Effector memory CD8-positive, alpha-beta T cell (primary cell): ENCODE data around the gene GATA1.
A peak's percentile ranks its signal among the peaks of the same experiment; 100 is the strongest.

Source experiments
- ATAC-seq: fragments of 150-1000 bp; cut with Tn5 transposase; replicated peaks from 2 replicates; pipeline ENCODE4 v1.10.0; 2021; ENCODE audit warnings: mild to moderate bottlenecking, moderate library complexity
- DNase-seq, 3 experiments: peaks; one replicate each; pipeline ENCODE4 v3.0.0; 2021
- H3K27ac Mint-ChIP-seq, 2 donors: one replicate each; pipeline ENCODE4 v1.8.0; 2022; ENCODE audit warnings: mild to moderate bottlenecking in 2 of 2, mixed read lengths in 2 of 2, moderate library complexity in 2 of 2
- H3K27me3 Mint-ChIP-seq, 2 donors: one replicate each; pipeline ENCODE4 v1.8.0; 2022; ENCODE audit warnings: mixed read lengths in 2 of 2
- H3K36me3 Mint-ChIP-seq: one replicate; pipeline ENCODE4 v1.8.0; 2022; ENCODE audit warnings: mild to moderate bottlenecking, moderate library complexity, mixed read lengths; ENCODE audit not compliant: insufficient read depth
- H3K4me1 Mint-ChIP-seq, 2 donors: one replicate each; pipeline ENCODE4 v1.8.0; 2022; ENCODE audit warnings: low read depth in 2 of 2, mixed read lengths in 2 of 2
- H3K4me3 Mint-ChIP-seq, 2 donors: one replicate each; pipeline ENCODE4 v1.8.0; 2022; ENCODE audit warnings: mild to moderate bottlenecking in 2 of 2, mixed read lengths in 2 of 2, moderate library complexity in 2 of 2
- H3K9me3 Mint-ChIP-seq, 2 donors: one replicate each; pipeline ENCODE4 v1.8.0; 2022; ENCODE audit warnings: mixed read lengths in 2 of 2

The GATA1 gene

GRCh38 chrX:48789366-48790220 is 3.2 kb downstream of the GATA1 start:
- Mint-ChIP-seq H3K4me3 (peak overlapping the region in 1 of 2 donors; percentile 52), H3K36me3 (peaks cover 3% of the 10 kb centered on the region), H3K27ac (peak overlapping the region in 1 of 2 donors; percentile 61), H3K4me1 (peaks cover 4 to 16% of the 10 kb centered on the region in 2 donors), H3K9me3 (no peaks in the 10 kb centered on the region), H3K27me3 (peaks cover 0 to 15% of the 10 kb centered on the region in 2 donors)
- ATAC-seq (no peak), DNase-seq (no peak)

- ATAC-seq (no peak), DNase-seq (no peak)
- Mint-ChIP-seq H3K36me3 (peaks cover 3% of the 10 kb centered on the region), H3K4me3 (no peak overlapping the region), H3K9me3 (no peaks in the 10 kb centered on the region), H3K4me1 (peaks cover 4 to 16% of the 10 kb centered on the region in 2 donors), H3K27ac (no peak overlapping the region), H3K27me3 (peaks cover 0 to 15% of the 10 kb centered on the region in 2 donors)
Measured at GRCh38 chrX:48790477-48790876, 4.1 kb downstream of the GATA1 start.

GRCh38 chrX:48791063-48791820 is 4.9 kb downstream of the GATA1 start:
- peaks cover 3% of the 10 kb centered on the region for H3K36me3 Mint-ChIP-seq
- DNase-seq (no peak), ATAC-seq (no peak)
- no peak overlapping the region for H3K4me3 Mint-ChIP-seq
- H3K4me1 Mint-ChIP-seq: peaks cover 4 to 16% of the 10 kb centered on the region in 2 donors
- H3K9me3 Mint-ChIP-seq: no peaks in the 10 kb centered on the region
- H3K27ac Mint-ChIP-seq: no peak overlapping the region
- peaks cover 0 to 15% of the 10 kb centered on the region in 2 donors for H3K27me3 Mint-ChIP-seq

GRCh38 chrX:48792219-48792618 is 5.8 kb downstream of the GATA1 start:
- H3K9me3 Mint-ChIP-seq: no peaks in the 10 kb centered on the region
- H3K27me3 Mint-ChIP-seq: peaks cover 0 to 7% of the 10 kb centered on the region in 2 donors
- H3K4me3 Mint-ChIP-seq: no peak overlapping the region
- H3K4me1 Mint-ChIP-seq: peaks cover 4 to 16% of the 10 kb centered on the region in 2 donors
- DNase-seq: no peak
- H3K27ac Mint-ChIP-seq: peak overlapping the region in 1 of 2 donors; percentile 75
- peaks cover 3% of the 10 kb centered on the region for H3K36me3 Mint-ChIP-seq
- no peak for ATAC-seq

GRCh38 chrX:48793935-48794334 is 7.5 kb downstream of the GATA1 start:
- Mint-ChIP-seq H3K27me3 (no peaks in the 10 kb centered on the region), H3K36me3 (peaks cover 3% of the 10 kb centered on the region), H3K4me1 (peaks cover 2 to 11% of the 10 kb centered on the region in 2 donors), H3K9me3 (no peaks in the 10 kb centered on the region), H3K27ac (no peak overlapping the region), H3K4me3 (no peak overlapping the region)
- ATAC-seq (no peak), DNase-seq (no peak)

GRCh38 chrX:48794340-48794910 is 8.0 kb downstream of the GATA1 start:
- Mint-ChIP-seq H3K4me1 (peaks cover 0 to 6% of the 10 kb centered on the region in 2 donors), H3K27me3 (no peaks in the 10 kb centered on the region), H3K4me3 (no peak overlapping the region), H3K27ac (no peak overlapping the region), H3K36me3 (peaks cover 3% of the 10 kb centered on the region), H3K9me3 (no peaks in the 10 kb centered on the region)
- DNase-seq: no peak
- no peak for ATAC-seq

- DNase-seq: no peak
- no peak overlapping the region for H3K27ac Mint-ChIP-seq
Measured at GRCh38 chrX:48794911-48795515, 8.6 kb downstream of the GATA1 start.

GRCh38 chrX:48798318-48798717 is 11.9 kb downstream of the GATA1 start:
- DNase-seq: no peak
- no peak for ATAC-seq
- Mint-ChIP-seq H3K4me1 (peaks cover 9 to 10% of the 10 kb centered on the region in 2 donors), H3K9me3 (no peaks in the 10 kb centered on the region), H3K4me3 (no peak overlapping the region), H3K27ac (no peak overlapping the region), H3K27me3 (no peaks in the 10 kb centered on the region), H3K36me3 (peaks cover 20% of the 10 kb centered on the region)

More at GRCh38 chrX:48794911-48795515, 8.6 kb downstream of the GATA1 start:
- no peak for ATAC-seq
- H3K9me3 Mint-ChIP-seq: no peaks in the 10 kb centered on the region
- peaks cover 0 to under 1% of the 10 kb centered on the region in 2 donors for H3K4me1 Mint-ChIP-seq
- H3K27me3 Mint-ChIP-seq: no peaks in the 10 kb centered on the region
- no peak overlapping the region for H3K4me3 Mint-ChIP-seq
- H3K36me3 Mint-ChIP-seq: peaks cover 3% of the 10 kb centered on the region

- Mint-ChIP-seq H3K4me1 (peaks cover 9 to 16% of the 10 kb centered on the region in 2 donors), H3K36me3 (peaks cover 17% of the 10 kb centered on the region), H3K4me3 (peak overlapping the region; percentile 93 to 95), H3K27me3 (no peaks in the 10 kb centered on the region), H3K9me3 (no peaks in the 10 kb centered on the region), H3K27ac (peak overlapping the region; percentile 96)
- DNase-seq (peak in 1 of 3 experiments; percentile 1), ATAC-seq (no peak)
Measured at GRCh38 chrX:48800574-48801279, 14.3 kb downstream of the GATA1 start.

- no peaks in the 10 kb centered on the region for H3K9me3 Mint-ChIP-seq
- peaks cover 9 to 16% of the 10 kb centered on the region in 2 donors for H3K4me1 Mint-ChIP-seq
- peak within 1 kb of the TSS; percentile 93 to 95 for H3K4me3 Mint-ChIP-seq
- no peaks in the 10 kb centered on the region for H3K27me3 Mint-ChIP-seq
- ATAC-seq (peak; percentile 82), DNase-seq (peak; percentile 90 to 92 (median 91))
- H3K27ac Mint-ChIP-seq: peak within 1 kb of the TSS; percentile 96
- H3K36me3 Mint-ChIP-seq: peaks cover 23% of the 10 kb centered on the region
Measured at GRCh38 chrX:48801280-48802088, 15.1 kb downstream of the GATA1 start, which contains the start of gene HDAC6. HDAC6 (plus strand) TSS chrX:48802067; CDS start chrX:48802693, 626 bp downstream.

- Mint-ChIP-seq H3K27me3 (no peaks in the 10 kb centered on the region), H3K36me3 (peaks cover 23% of the 10 kb centered on the region), H3K4me1 (peaks cover 9 to 16% of the 10 kb centered on the region in 2 donors), H3K4me3 (peak overlapping the region; percentile 93 to 95), H3K27ac (peak overlapping the region; percentile 96), H3K9me3 (no peaks in the 10 kb centered on the region)
- ATAC-seq (peak; percentile 18), DNase-seq (peak in 1 of 3 experiments; percentile 50)
Measured at GRCh38 chrX:48802089-48802904, 15.9 kb downstream of the GATA1 start.
